Mesendoderm (in vitro differentiated cells): ENCODE results near the gene PCMTD2.
"Not testable (repeated sequence)": the region's sequence is repeated elsewhere in the genome, so short reads cannot be mapped to it uniquely, and the experiment has no call there.

Source experiments
- DNase-seq: peaks from one replicate; pipeline ENCODE4 v3.0.0; 2013
- H2AK5ac ChIP-seq: 2 replicates; pipeline ENCODE4 v1.6.1; 2013; ENCODE audit warnings: low read length, inconsistent platforms
- H2BK120ac ChIP-seq: 2 replicates; pipeline ENCODE4 v1.6.1; 2013; ENCODE audit warnings: low read depth, mild to moderate bottlenecking, low read length, moderate library complexity, mixed read lengths
- H2BK15ac ChIP-seq: replicated peaks from 2 replicates; pipeline ENCODE4 v1.6.1; 2013; ENCODE audit warnings: low read depth, mild to moderate bottlenecking, moderate library complexity
- H2BK5ac ChIP-seq: 2 replicates; pipeline ENCODE4 v1.6.1; 2013; ENCODE audit warnings: low read length, inconsistent platforms
- H3K18ac ChIP-seq: 2 replicates; pipeline ENCODE4 v1.6.1; 2013; ENCODE audit warnings: mild to moderate bottlenecking, low read length, mixed read lengths
- H3K23ac ChIP-seq: one replicate; pipeline ENCODE4 v1.6.1; 2013; ENCODE audit warnings: low read length
- H3K27ac ChIP-seq: 2 replicates; pipeline ENCODE4 v1.5.1; 2013; ENCODE audit warnings: low read depth, mild to moderate bottlenecking, inconsistent platforms, low read length, moderate library complexity
- H3K27me3 ChIP-seq: 2 replicates; pipeline ENCODE4 v1.6.1; 2013; ENCODE audit warnings: low read length, control low read depth, mild to moderate bottlenecking, inconsistent platforms; ENCODE audit not compliant: insufficient read depth, poor library complexity
- H3K36me3 ChIP-seq: 2 replicates; pipeline ENCODE4 v1.6.1; 2013; ENCODE audit warnings: low read length, inconsistent platforms; ENCODE audit not compliant: control insufficient read depth, insufficient read depth
- H3K4ac ChIP-seq: one replicate; pipeline ENCODE4 v1.6.1; 2013; ENCODE audit warnings: low read depth, mild to moderate bottlenecking, low read length, moderate library complexity
- H3K4me1 ChIP-seq: 2 replicates; pipeline ENCODE4 v1.6.1; 2013; ENCODE audit warnings: low read depth, low read length, inconsistent platforms; ENCODE audit not compliant: control insufficient read depth
- H3K4me2 ChIP-seq: 2 replicates; pipeline ENCODE4 v1.6.1; 2013; ENCODE audit warnings: low read length
- H3K4me3 ChIP-seq: 2 replicates; pipeline ENCODE4 v1.5.1; 2013; ENCODE audit warnings: mild to moderate bottlenecking, low read length
- H3K56ac ChIP-seq: one replicate; pipeline ENCODE4 v1.6.1; 2013; ENCODE audit warnings: low read length
- H3K79me1 ChIP-seq: 2 replicates; pipeline ENCODE4 v1.6.1; 2013; ENCODE audit warnings: low read length, inconsistent platforms
- H3K79me2 ChIP-seq: 2 replicates; pipeline ENCODE4 v1.6.1; 2013; ENCODE audit warnings: mild to moderate bottlenecking, low read length; ENCODE audit not compliant: control insufficient read depth, insufficient read depth
- H3K9ac ChIP-seq: 2 replicates; pipeline ENCODE4 v1.6.1; 2013; ENCODE audit warnings: low read length, inconsistent platforms
- H4K5ac ChIP-seq: one replicate; pipeline ENCODE4 v1.6.1; 2013; ENCODE audit warnings: low read length
- H4K8ac ChIP-seq: one replicate; pipeline ENCODE4 v1.6.1; 2013; ENCODE audit warnings: low read depth, mild to moderate bottlenecking, control low read depth, low read length, moderate library complexity
- WGBS: extraction: QIAGEN DNeasy Blood & Tissue Kit; methylation state at CpG from one replicate; pipeline ENCODE4 v1.1.7; 2013; ENCODE audit warnings: low lambda C conversion rate, missing lambda C conversion rate; ENCODE audit not compliant: insufficient coverage; ENCODE audit errors: extremely low coverage; 5-methylcytosine and 5-hydroxymethylcytosine counted together

The PCMTD2 gene

GRCh38 chr20:64279826-64280459, 24.4 kb downstream of the PCMTD2 start:
- Histone ChIP-seq H3K79me1 (no peaks in the 10 kb centered on the region), H3K4me3 (no peak overlapping the region), H3K4me1 (no peaks in the 10 kb centered on the region), H3K18ac (no peak overlapping the region), H2BK120ac (no peak overlapping the region), H3K23ac (no peak overlapping the region), H3K79me2 (no peaks in the 10 kb centered on the region), H2BK5ac (no peak overlapping the region), H4K5ac (no peak overlapping the region), H3K56ac (no peak overlapping the region), H2AK5ac (no peak overlapping the region), H3K4ac (no peak overlapping the region), H3K27me3 (no peaks in the 10 kb centered on the region), H3K27ac (no peak overlapping the region), H4K8ac (no peak overlapping the region), H3K9ac (no peak overlapping the region), H2BK15ac (no peak overlapping the region), H3K36me3 (no peaks in the 10 kb centered on the region), H3K4me2 (no peak overlapping the region)
- no CpG with 5 or more reads among the region's 7 CpGs for WGBS
- no peak for DNase-seq

- Histone ChIP-seq H3K4me2 (no peak overlapping the region), H2BK120ac (no peak overlapping the region), H3K79me1 (no peaks in the 10 kb centered on the region), H3K36me3 (no peaks in the 10 kb centered on the region), H2BK15ac (no peak overlapping the region), H3K18ac (no peak overlapping the region), H3K79me2 (no peaks in the 10 kb centered on the region), H3K56ac (no peak overlapping the region), H4K8ac (no peak overlapping the region), H3K9ac (no peak overlapping the region), H2AK5ac (no peak overlapping the region), H2BK5ac (no peak overlapping the region), H3K4ac (no peak overlapping the region), H3K4me1 (no peaks in the 10 kb centered on the region), H3K27ac (no peak overlapping the region), H3K4me3 (no peak overlapping the region), H3K27me3 (no peaks in the 10 kb centered on the region), H4K5ac (no peak overlapping the region), H3K23ac (no peak overlapping the region)
- DNase-seq: no peak
- no CpG with 5 or more reads among the region's 3 CpGs for WGBS
Observed at GRCh38 chr20:64280460-64280843, 24.9 kb downstream of the PCMTD2 start.

GRCh38 chr20:64283646-64284045, 28.1 kb downstream of the PCMTD2 start:
- Histone ChIP-seq H3K27me3 (no peaks in the 10 kb centered on the region), H3K9ac (no peak overlapping the region), H3K79me2 (no peaks in the 10 kb centered on the region), H3K36me3 (no peaks in the 10 kb centered on the region), H4K5ac (no peak overlapping the region), H2BK120ac (no peak overlapping the region), H3K23ac (no peak overlapping the region), H3K18ac (no peak overlapping the region), H4K8ac (no peak overlapping the region), H3K56ac (no peak overlapping the region), H3K4ac (no peak overlapping the region), H3K4me2 (no peak overlapping the region), H3K27ac (no peak overlapping the region), H2BK5ac (no peak overlapping the region), H3K79me1 (no peaks in the 10 kb centered on the region), H3K4me1 (no peaks in the 10 kb centered on the region), H2AK5ac (no peak overlapping the region), H3K4me3 (no peak overlapping the region), H2BK15ac (no peak overlapping the region)
- WGBS: no CpG with 5 or more reads among the region's 4 CpGs
- DNase-seq: no peak

- H3K4me3 ChIP-seq, H3K4me2 ChIP-seq, H3K79me1 ChIP-seq, H3K9ac ChIP-seq, H3K23ac ChIP-seq, H3K36me3 ChIP-seq, H2AK5ac ChIP-seq, H4K8ac ChIP-seq, H2BK15ac ChIP-seq, H3K27me3 ChIP-seq, H3K4me1 ChIP-seq, H3K79me2 ChIP-seq, H2BK120ac ChIP-seq, H3K56ac ChIP-seq, H2BK5ac ChIP-seq, H3K27ac ChIP-seq, H3K18ac ChIP-seq, H3K4ac ChIP-seq, H4K5ac ChIP-seq: not testable (repeated sequence)
- WGBS: no CpG with 5 or more reads among the region's 46 CpGs
- peak; percentile 71 for DNase-seq
Observed at GRCh38 chr20:64285579-64286446, 30.3 kb downstream of the PCMTD2 start.

GRCh38 chr20:64286447-64287263, 31.1 kb downstream of the PCMTD2 start:
- H3K4me3 ChIP-seq, H2BK15ac ChIP-seq, H3K56ac ChIP-seq, H4K5ac ChIP-seq, H4K8ac ChIP-seq, H3K4me2 ChIP-seq, H3K4me1 ChIP-seq, H3K4ac ChIP-seq, H3K36me3 ChIP-seq, H3K27me3 ChIP-seq, H3K79me1 ChIP-seq, H3K18ac ChIP-seq, H3K79me2 ChIP-seq, H2AK5ac ChIP-seq, H3K27ac ChIP-seq, H3K23ac ChIP-seq, H3K9ac ChIP-seq, H2BK120ac ChIP-seq, H2BK5ac ChIP-seq: not testable (repeated sequence)
- no CpG with 5 or more reads among the region's 30 CpGs for WGBS
- DNase-seq: peak; percentile 3
